Measurements from ENCODE around the gene PTBP1. TPM values are rescaled to one million over a fixed set of nuclear protein-coding genes. Genes with fewer than 3 reads are reported as not detected.

The PTBP1 gene
- total and polyA plus RNA-seq, 2 of the 13 experiments (the other 11 are each of a cell fraction or from before 2014, with no cell fraction given): 195 to 288 TPM

- TF ChIP-seq ELF1 (CRISPR knock-in tag; IDR thresholded peaks at IDR 0.05): peak; percentile 63; the same call in 1 of the 2 replicates
- TF ChIP-seq NFATC3 (CRISPR knock-in tag; IDR thresholded peaks at IDR 0.05): no peak
- TF ChIP-seq FOXK1 (CRISPR knock-in tag; IDR thresholded peaks at IDR 0.05; ENCODE audit: borderline replicate concordance, low read depth): no peak
- TF ChIP-seq HMGXB4 (CRISPR knock-in tag; IDR thresholded peaks at IDR 0.05; ENCODE audit: borderline replicate concordance in 1 of 2, low read depth in 1 of 2): 0 out of 4 replicates have a peak, but pooled peaks of 1 of the 2 experiments have one; percentile 28
- TF ChIP-seq RAD21 (CRISPR knock-in tag; IDR thresholded peaks at IDR 0.05): peak; percentile 58
- no peak; the same call in 1 of the 2 replicates for TF ChIP-seq GABPA (IDR thresholded peaks at IDR 0.05; ENCODE audit: low read depth, low read length)
- TF ChIP-seq GABPA (CRISPR knock-in tag; IDR thresholded peaks at IDR 0.05; ENCODE audit: low read depth): peak; percentile 68
- no peak for TF ChIP-seq ZNF431 (CRISPR knock-in tag; IDR thresholded peaks at IDR 0.05; ENCODE audit: borderline replicate concordance, low read depth)
- TF ChIP-seq JUN (CRISPR knock-in tag; IDR thresholded peaks at IDR 0.05): no peak
- TF ChIP-seq XBP1 (CRISPR knock-in tag; IDR thresholded peaks at IDR 0.05): no peak
- TF ChIP-seq ZNF280D (CRISPR knock-in tag; IDR thresholded peaks at IDR 0.05): no peak
- TF ChIP-seq KMT2B (CRISPR knock-in tag; IDR thresholded peaks at IDR 0.05): no peak
- no peak for TF ChIP-seq RCOR2 (CRISPR knock-in tag; IDR thresholded peaks at IDR 0.05)
- TF ChIP-seq ZBTB40 (IDR thresholded peaks at IDR 0.05): no peak
- TF ChIP-seq ZBTB40 (CRISPR knock-in tag; IDR thresholded peaks at IDR 0.05): no peak
- TF ChIP-seq FIP1L1 (IDR thresholded peaks at IDR 0.05; ENCODE audit: borderline replicate concordance, insufficient read depth, low read depth, low read length): no peak
Measured at GRCh38 chr19:771332-771785, 25.9 kb upstream of the PTBP1 start (continued).
